OCI-LY7 (cell line): ENCODE measurements around the gene DOCK7. TPM values are rescaled to one million over a fixed set of nuclear protein-coding genes. Genes with fewer than 3 reads are reported as not detected.

Experiments
- BruUV-seq: library from RNA; stranded (reverse); fragments of 400-500 nt; replicated peaks from 2 replicates; lab custom pipeline; 2021; lab: Mats Ljungman, UMichigan
- CTCF ChIA-PET: fragments of 300-600 bp; sonication (Branson Sonifier 250); formaldehyde crosslinking; loops from one replicate; lab custom pipeline; 2022; ENCODE audit warnings: antibody characterized with exemption; ENCODE audit not compliant: unreplicated experiment; lab: Charles Lee
- POLR2A ChIA-PET: fragments of 300-600 bp; sonication (Branson Sonifier 250); formaldehyde crosslinking; loops from one replicate; lab custom pipeline; 2022; ENCODE audit warnings: antibody characterized with exemption; lab: Charles Lee
- DNase-seq: peaks from one replicate; pipeline ENCODE4 v3.0.0-alpha.2; 2015; ENCODE audit warnings: low spot score
- H2AFZ ChIP-seq: fragments of 200-600 bp; sonication (generic), shearing (Covaris generic); 2 replicates; pipeline ENCODE4 v1.6.1; 2014; ENCODE audit warnings: mild to moderate bottlenecking, antibody characterized with exemption, low read length, moderate library complexity
- H3K27ac ChIP-seq: fragments of 200-600 bp; sonication (generic); 2 replicates; pipeline ENCODE4 v1.5.1; 2014; ENCODE audit warnings: mixed run types, low read depth, mild to moderate bottlenecking, moderate library complexity, low read length, inconsistent platforms; ENCODE audit not compliant: poor library complexity, severe bottlenecking
- H3K36me3 ChIP-seq: fragments of 200-600 bp; sonication (generic); 2 replicates; pipeline ENCODE4 v1.6.1; 2014; ENCODE audit warnings: mild to moderate bottlenecking, antibody characterized with exemption, low read length, moderate library complexity, mixed read lengths; ENCODE audit not compliant: insufficient read depth
- H3K4me1 ChIP-seq: fragments of 200-600 bp; sonication (generic); 2 replicates; pipeline ENCODE4 v1.5.1; 2014; ENCODE audit warnings: mild to moderate bottlenecking, low read length; ENCODE audit not compliant: insufficient read depth, poor library complexity, severe bottlenecking
- H3K4me2 ChIP-seq: fragments of 200-600 bp; sonication (generic); 2 replicates; pipeline ENCODE4 v1.6.1; 2014; ENCODE audit warnings: mild to moderate bottlenecking, low read length
- H3K4me3 ChIP-seq: fragments of 200-600 bp; sonication (generic); 2 replicates; pipeline ENCODE4 v1.5.1; 2014; ENCODE audit warnings: mild to moderate bottlenecking, low read depth, low read length; ENCODE audit not compliant: poor library complexity, severe bottlenecking
- H3K79me2 ChIP-seq: fragments of 200-600 bp; sonication (generic); 2 replicates; pipeline ENCODE4 v1.6.1; 2016; ENCODE audit warnings: low read depth, mild to moderate bottlenecking, low read length, moderate library complexity, mixed read lengths; ENCODE audit not compliant: insufficient read depth
- H3K9me2 ChIP-seq: fragments of 200-600 bp; sonication (generic); 2 replicates; pipeline ENCODE4 v1.6.1; 2016; ENCODE audit warnings: mild to moderate bottlenecking, low read length, mixed read lengths; ENCODE audit not compliant: insufficient read depth
- H3K9me3 ChIP-seq: fragments of 200-600 bp; sonication (generic); 2 replicates; pipeline ENCODE4 v1.6.1; 2014; ENCODE audit warnings: mild to moderate bottlenecking, mixed run types, low read length, mixed read lengths
- H4K20me1 ChIP-seq: fragments of 200-600 bp; sonication (generic); 2 replicates; pipeline ENCODE4 v1.6.1; 2014; ENCODE audit warnings: mild to moderate bottlenecking, antibody characterized with exemption, low read length, moderate library complexity, mixed read lengths; ENCODE audit not compliant: insufficient read depth
- EZH2phosphoT487 ChIP-seq: fragments of 200-600 bp; sonication (generic); IDR thresholded peaks from 2 replicates; pipeline ENCODE4 v1.6.1; 2018; ENCODE audit warnings: low read depth, borderline replicate concordance, mild to moderate bottlenecking, mixed run types, antibody characterized with exemption, low read length, moderate library complexity, mixed read lengths
- intact Hi-C: fragments of 100-400 bp; cut with micrococcal nuclease; formaldehyde crosslinking; loops from one replicate; pipeline ENCODE4 v1.10.0; 2022; ENCODE audit not compliant: unreplicated experiment
- total RNA-seq, 2 experiments: library from RNA; depleted of rRNA in 1 of 2; stranded (reverse); fragments of >200 nt in 1 of 2; shearing (Covaris generic) in 1 of 2; gene quantifications; 2 replicates each; pipeline ENCODE4 v1.2.3, GENCODE V29; 2014 to 2022
- TF ChIP-seq, protein P1 (sequence below): fragments of 200-600 bp; sonication (generic); conservative IDR thresholded peaks from 2 replicates; pipeline ENCODE4 v1.5.1; 2014; ENCODE audit warnings: mild to moderate bottlenecking, antibody characterized with exemption, low read length, moderate library complexity, mixed read lengths

The DOCK7 gene
- total RNA-seq, 2 experiments from 2014 or later: 19.5 to 20.3 TPM

DNA sequence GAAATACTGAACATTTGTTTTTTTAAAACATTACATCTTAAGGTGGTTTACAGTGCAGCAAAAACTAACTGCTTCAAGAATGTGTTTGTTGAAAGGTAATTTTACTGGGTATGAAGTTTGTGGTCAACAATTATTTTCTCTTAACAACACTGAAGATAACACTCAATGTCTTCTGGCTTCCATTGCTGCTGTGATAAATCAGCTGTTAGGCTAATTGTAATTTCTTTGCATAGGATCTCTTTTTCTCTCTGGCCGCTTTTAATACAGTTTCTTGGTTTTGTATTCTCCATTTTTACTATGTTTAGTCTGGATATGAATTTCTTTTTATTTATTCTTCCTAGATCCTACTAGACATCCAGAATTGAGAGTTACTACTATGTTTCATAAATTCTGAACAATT, 44.9 kb downstream of the DOCK7 start:
- intact Hi-C loops: no loop called here
- no peaks in the 10 kb centered on the region for H3K4me1 ChIP-seq
- H3K36me3 ChIP-seq: peaks cover 11% of the 10 kb centered on the region
- no peaks in the 10 kb centered on the region for H3K9me3 ChIP-seq
- no peak for TF ChIP-seq EZH2phosphoT487
- TF ChIP-seq, protein P1, sequence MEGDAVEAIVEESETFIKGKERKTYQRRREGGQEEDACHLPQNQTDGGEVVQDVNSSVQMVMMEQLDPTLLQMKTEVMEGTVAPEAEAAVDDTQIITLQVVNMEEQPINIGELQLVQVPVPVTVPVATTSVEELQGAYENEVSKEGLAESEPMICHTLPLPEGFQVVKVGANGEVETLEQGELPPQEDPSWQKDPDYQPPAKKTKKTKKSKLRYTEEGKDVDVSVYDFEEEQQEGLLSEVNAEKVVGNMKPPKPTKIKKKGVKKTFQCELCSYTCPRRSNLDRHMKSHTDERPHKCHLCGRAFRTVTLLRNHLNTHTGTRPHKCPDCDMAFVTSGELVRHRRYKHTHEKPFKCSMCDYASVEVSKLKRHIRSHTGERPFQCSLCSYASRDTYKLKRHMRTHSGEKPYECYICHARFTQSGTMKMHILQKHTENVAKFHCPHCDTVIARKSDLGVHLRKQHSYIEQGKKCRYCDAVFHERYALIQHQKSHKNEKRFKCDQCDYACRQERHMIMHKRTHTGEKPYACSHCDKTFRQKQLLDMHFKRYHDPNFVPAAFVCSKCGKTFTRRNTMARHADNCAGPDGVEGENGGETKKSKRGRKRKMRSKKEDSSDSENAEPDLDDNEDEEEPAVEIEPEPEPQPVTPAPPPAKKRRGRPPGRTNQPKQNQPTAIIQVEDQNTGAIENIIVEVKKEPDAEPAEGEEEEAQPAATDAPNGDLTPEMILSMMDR: no peak
- no peak overlapping the region for H3K27ac ChIP-seq
- H3K4me3 ChIP-seq: no peak overlapping the region
- H4K20me1 ChIP-seq: no peaks in the 10 kb centered on the region
- no peaks in the 10 kb centered on the region for H3K9me2 ChIP-seq
- no TSS peak for BruUV-seq
- H3K4me2 ChIP-seq: no peak overlapping the region
- ChIA-PET CTCF (no interaction called here), POLR2A (no interaction called here)
- H2AFZ ChIP-seq: no peak overlapping the region
- no peak for DNase-seq
- no peaks in the 10 kb centered on the region for H3K79me2 ChIP-seq

GRCh38 chr1:62637392-62638105, 50.6 kb downstream of the DOCK7 start:
- no peak overlapping the region for H3K27ac ChIP-seq
- no peak overlapping the region for H2AFZ ChIP-seq
- no peak for DNase-seq
- BruUV-seq: no TSS peak
- peaks cover 9% of the 10 kb centered on the region for H3K36me3 ChIP-seq
- no peak overlapping the region for H3K4me3 ChIP-seq
- ChIA-PET POLR2A (interaction anchor here (0.6 kb wide), 1 partner anchor 21 kb away, joined by 4 read pairs; no protein-coding TSS in a partner anchor), CTCF (no interaction called here)
- intact Hi-C loops: no loop called here
- H3K4me1 ChIP-seq: no peaks in the 10 kb centered on the region
- H3K9me2 ChIP-seq: no peaks in the 10 kb centered on the region
- no peaks in the 10 kb centered on the region for H4K20me1 ChIP-seq
- H3K79me2 ChIP-seq: no peaks in the 10 kb centered on the region
- no peaks in the 10 kb centered on the region for H3K9me3 ChIP-seq
- no peak overlapping the region for H3K4me2 ChIP-seq
- no peak for TF ChIP-seq EZH2phosphoT487
- TF ChIP-seq, protein P1: no peak

DNA sequence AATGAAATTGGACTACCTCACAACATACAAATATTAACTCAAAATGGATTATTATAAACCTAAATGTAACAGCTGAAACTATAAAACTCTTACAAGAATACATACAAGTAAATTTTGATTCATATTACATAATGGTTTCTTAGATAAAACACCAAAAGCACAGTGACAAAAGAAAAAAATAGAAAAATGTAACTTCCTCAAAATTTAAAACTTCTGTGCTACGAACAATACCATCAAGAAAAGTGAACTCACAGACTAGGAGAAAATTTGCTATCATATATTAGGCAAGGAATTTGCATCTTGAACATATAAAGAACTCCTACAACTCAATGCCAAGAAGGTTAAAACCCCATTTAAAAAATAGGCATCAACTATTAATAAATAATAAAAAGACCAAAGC, 59.7 kb downstream of the DOCK7 start:
- POLR2A ChIA-PET: interaction anchor here (0.8 kb wide), 1 partner anchor 122 kb away, joined by 4 read pairs; no protein-coding TSS in a partner anchor
- H3K4me3 ChIP-seq: no peak overlapping the region
- intact Hi-C loops: no loop called here
- no peaks in the 10 kb centered on the region for H4K20me1 ChIP-seq
- H2AFZ ChIP-seq: no peak overlapping the region
- BruUV-seq: no TSS peak
- H3K9me2 ChIP-seq: no peaks in the 10 kb centered on the region
- no peaks in the 10 kb centered on the region for H3K9me3 ChIP-seq
- no peak for DNase-seq
- TF ChIP-seq, protein P1: no peak
- no peak for TF ChIP-seq EZH2phosphoT487
- peaks cover 4% of the 10 kb centered on the region for H3K4me1 ChIP-seq
- no peaks in the 10 kb centered on the region for H3K79me2 ChIP-seq
- H3K36me3 ChIP-seq: peaks cover 6% of the 10 kb centered on the region
- CTCF ChIA-PET: no interaction called here
- H3K4me2 ChIP-seq: no peak overlapping the region
- H3K27ac ChIP-seq: no peak overlapping the region
